ENCODE measurements around the gene WDR18. TPM values are rescaled to one million over a fixed set of nuclear protein-coding genes. Genes with fewer than 3 reads are reported as not detected.

WDR18 gene, protein sequence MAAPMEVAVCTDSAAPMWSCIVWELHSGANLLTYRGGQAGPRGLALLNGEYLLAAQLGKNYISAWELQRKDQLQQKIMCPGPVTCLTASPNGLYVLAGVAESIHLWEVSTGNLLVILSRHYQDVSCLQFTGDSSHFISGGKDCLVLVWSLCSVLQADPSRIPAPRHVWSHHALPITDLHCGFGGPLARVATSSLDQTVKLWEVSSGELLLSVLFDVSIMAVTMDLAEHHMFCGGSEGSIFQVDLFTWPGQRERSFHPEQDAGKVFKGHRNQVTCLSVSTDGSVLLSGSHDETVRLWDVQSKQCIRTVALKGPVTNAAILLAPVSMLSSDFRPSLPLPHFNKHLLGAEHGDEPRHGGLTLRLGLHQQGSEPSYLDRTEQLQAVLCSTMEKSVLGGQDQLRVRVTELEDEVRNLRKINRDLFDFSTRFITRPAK
- 44.1 TPM for total RNA-seq

DNA sequence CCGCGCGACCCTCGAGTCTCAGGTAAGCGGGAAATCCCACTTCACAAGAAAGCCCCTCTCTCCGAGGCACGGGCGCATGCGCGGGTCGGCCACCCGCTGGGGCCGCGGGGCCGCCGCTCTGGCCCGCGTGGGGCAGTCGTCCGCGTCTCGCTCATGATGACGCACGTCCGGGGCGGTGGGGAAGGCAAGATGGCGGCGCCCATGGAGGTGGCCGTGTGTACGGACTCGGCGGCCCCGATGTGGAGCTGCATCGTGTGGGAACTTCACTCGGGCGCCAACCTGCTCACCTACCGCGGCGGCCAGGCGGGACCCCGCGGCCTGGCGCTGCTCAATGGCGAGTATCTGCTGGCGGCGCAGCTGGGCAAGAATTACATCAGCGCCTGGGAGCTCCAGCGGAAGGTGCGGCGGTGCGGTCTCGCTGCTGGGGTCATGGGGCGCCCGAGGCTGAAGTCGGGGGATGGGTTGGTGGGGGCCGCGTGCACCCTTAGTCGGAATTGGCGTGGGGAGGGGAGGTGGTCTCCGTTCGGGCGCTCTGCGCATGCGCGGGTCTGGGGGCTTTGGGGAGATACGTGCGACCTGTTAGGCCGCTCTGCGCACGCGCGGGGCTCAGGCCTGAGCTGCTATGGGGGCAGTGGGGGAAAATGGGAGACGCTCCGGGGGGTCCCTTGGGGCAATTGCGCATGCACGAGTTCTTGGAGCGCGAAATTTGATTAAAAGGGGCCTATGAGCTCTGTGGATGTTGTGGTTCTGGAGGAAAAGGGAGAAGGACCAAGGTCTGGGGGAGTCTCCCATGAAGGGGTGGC lies at the start of gene WDR18:
TSS of gene WDR18 (plus strand) at position 181 of the 803 bp plus-strand sequence. CDS start at position 190, 9 bp downstream.
- DNase-seq: peak; percentile 88

DNA sequence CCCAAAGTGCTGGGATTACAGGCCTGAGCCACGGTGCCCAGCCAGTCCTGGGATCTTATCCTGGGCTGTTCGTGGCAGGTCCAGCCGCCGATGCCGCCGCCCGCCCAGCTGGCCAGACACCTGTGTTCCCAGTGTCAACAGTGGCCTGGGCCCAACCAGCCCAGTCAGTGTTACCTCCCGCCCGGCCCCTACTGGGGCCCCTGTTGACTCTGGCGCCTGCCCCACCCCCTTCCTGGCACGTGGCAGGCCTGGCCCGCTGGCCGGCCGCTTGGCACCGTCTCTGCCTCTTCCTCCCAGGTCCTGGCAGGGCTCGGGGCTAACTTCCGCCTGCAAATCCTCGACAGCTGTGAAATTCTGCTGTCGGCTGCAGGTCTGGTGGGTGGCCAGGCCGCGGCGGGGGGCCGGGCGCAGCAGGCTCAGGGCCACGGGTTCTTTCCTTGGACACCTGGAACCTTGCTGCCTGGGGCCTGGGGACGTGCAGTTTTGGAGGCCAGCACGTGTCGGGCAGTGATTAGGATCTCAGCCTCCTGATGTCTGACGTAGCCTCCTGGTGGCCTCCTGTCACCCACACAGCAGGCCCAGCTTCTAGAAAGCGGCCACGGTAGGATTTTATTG lies 49.2 kb upstream of the WDR18 start:
- no peak for DNase-seq

GRCh38 chr19:936175-936546 lies 48.0 kb upstream of the WDR18 start:
- DNase-seq: no peak

DNA sequence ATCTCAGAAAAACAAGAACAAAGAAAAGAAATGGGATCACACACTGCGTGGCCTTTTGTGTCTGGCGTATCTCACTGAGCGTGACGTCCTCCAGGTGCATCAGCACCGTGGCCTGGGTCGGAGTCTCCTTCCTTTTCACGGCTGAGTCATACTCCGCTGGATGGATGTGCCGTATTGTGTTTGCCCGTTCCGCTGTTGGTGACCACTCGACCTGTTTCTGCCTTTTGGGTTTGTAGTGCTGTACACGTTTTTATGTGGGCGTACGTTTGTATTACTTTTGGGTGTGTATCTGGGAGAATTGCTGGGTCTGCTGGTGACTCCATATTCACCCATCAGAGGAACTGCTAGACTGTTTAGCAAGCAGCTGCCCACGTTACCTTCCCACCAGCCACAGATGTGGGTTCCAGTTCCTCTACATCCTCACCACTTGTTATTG lies 46.9 kb upstream of the WDR18 start:
- DNase-seq: no peak

DNA sequence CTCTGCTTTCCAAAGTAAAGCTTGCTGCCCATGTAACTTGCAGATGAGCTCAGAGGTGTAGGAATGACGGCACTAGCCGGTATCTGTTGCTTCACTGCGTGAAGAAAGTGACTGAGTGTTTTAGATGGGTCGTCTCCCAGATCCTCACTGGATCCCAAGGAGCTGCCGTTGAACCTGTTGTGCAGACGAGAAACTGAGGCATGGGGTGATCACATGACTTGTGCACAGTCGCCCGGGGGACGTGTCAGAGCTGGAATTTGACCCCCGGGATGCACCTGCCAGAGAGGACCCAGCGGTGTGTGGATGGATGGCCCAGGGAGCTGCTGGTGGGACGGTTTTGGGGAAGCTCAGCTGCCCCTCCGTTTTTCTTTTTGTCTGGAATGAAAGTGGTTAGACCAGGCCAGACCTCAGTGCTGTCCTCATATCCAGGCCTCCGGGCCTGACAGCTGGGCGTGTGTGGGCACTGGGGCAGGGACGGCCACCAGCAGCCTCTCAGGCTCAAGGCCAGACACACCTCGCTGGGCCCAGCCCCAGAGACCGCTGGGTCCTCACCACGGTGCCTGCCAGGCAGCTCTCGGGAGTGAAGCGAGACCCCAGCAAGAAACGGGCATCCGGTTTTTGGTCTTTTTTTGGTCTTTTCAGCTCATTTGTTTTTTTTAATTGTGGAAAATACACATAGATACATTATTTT lies 45.8 kb upstream of the WDR18 start:
- no peak for DNase-seq

GRCh38 chr19:939439-939838 lies 44.7 kb upstream of the WDR18 start:
- DNase-seq: no peak

DNA sequence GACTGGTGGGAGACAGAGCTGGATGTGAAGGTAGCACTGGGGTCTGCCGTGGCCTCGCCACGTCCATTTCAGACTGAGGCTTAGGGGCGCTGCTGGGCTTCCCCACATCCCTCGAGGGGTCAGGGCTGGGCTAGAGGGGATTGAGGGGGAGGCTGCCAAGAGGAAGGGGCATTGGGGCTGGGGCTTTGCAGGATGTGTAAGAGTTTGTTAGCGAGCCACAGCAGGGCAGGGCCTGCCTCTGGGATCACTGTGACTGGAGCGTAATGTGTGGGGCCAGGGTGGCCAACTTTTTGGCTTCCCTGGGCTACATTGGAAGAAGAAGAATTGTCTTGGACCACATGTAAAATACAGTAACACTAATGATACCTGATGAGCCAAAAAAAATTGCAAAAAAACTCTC lies 44.2 kb upstream of the WDR18 start:
- no peak for DNase-seq

- peak; percentile 58 for DNase-seq
Observed at GRCh38 chr19:940591-941291, 43.4 kb upstream of the WDR18 start.

DNA sequence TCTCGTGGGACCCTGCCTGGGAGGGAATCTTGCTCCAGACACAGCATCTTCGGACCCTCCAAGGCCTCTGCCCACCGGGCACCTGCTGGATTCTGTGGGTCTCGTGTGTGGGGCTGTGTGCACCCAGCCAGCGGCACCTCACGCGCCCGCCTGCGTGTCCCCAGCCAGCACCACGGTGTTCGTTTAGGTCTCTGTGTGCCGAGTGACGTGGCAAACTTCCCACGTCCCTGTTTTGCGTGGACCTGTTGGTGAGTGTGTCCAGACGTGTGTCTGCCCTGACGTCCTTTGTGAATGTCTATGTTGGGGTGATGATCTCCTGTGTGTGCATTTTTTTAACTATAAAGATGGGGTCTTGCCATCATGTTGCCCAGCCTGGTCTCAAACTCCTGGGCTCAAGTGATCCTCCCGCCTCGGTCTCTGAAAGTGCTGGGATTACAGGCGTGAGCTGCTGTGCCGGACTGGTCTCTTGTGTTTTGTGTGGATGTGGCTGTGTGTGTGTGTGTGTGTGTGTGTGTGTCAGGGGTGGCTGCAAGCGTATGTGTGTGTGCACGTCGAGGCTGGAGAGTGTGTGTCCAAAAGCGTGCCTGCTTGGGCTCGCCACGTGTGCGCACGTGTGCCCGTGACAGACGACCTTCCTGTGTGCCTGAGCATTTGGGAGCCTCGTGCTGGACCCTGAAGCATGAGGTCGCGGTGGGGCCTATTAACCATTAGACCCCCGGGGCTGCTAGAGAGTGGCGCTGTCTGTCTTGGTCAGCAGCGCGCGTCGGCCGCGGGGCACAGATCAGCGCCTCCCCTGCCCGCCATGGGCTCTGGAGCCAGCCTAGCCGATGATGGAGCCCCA lies 42.6 kb upstream of the WDR18 start:
- no peak for DNase-seq

GRCh38 chr19:942133-942645 lies 42.0 kb upstream of the WDR18 start:
- DNase-seq: no peak

DNA sequence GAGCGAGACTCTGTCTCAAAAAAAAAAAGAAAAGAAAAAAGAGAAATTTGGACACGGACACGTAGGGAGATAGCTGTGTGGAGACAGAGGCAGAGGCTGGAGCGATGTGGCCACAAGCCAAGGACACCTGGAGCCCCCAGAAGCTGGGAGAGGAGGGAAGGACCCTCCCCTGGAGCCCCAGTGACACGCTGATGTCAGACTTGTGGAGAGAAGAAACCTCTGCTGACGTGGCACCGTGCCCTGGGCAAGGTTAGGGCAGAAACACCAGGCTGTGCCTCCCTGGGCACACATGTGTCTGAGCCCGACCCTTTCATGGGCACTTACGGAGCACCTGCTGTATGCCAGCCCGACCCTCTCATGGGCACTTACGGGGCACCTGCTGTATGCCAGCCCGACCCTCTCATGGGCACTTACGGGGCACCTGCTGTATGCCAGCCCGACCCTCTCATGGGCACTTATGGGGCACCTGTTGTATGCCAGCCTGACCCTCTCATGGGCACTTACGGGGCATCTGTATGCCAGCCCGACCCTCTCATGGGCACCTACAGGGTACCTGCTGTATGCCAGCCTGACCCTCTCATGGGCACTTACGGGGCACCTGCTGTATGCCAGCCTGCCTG lies 40.5 kb upstream of the WDR18 start:
- DNase-seq: no peak

DNA sequence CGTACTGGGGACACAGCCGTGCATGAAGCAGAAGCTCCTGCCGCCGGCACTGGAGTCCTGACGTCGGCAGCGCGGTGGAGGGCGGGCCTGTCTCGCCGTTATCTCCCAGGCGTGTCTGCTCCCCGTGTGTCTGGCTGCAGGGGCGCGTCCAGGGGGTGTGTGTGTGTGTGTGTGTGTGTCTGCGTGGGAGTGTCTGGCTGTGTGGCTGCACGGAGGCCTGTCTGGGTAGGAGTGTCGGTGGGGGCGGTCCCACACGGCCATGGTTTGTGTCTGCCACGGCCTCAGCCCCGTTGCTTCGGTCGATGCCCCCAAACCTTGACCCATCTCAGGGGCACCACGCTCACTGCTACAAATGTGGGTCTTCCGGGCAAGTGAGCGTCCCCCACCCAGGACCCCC lies 40.0 kb upstream of the WDR18 start:
- DNase-seq: no peak

DNA sequence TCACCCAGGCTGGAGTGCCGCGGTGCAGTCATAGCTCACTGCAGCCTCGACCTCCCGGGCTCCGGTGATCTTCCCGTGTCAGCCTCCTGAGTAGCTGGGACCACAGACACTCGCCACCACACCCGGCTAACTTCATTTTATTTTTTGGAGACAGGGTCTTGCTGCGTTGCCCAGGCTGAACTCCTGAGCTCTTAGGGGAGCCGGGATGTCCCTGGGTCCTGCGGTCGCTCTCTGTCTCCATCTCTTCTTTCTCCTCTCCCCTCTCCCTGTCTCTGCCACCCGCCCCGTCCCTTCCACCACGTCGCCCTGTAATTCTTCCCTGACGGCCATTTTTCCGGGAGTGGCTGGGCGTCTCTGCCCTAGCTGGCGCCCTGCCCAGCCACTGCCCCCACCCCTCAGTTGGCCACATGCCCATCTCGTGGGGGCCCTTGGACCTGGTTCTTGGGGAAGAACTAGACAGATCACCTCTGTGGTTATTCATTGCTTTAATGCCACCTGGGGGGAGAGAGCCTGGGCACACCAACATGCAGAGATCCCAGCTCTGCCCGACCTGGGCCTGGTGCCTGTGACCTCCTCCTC lies 39.4 kb upstream of the WDR18 start:
- no peak for DNase-seq

- no peak for DNase-seq
Observed at GRCh38 chr19:945401-946252, 38.5 kb upstream of the WDR18 start.

- no peak for DNase-seq
Observed at GRCh38 chr19:947090-947706, 36.9 kb upstream of the WDR18 start.

DNA sequence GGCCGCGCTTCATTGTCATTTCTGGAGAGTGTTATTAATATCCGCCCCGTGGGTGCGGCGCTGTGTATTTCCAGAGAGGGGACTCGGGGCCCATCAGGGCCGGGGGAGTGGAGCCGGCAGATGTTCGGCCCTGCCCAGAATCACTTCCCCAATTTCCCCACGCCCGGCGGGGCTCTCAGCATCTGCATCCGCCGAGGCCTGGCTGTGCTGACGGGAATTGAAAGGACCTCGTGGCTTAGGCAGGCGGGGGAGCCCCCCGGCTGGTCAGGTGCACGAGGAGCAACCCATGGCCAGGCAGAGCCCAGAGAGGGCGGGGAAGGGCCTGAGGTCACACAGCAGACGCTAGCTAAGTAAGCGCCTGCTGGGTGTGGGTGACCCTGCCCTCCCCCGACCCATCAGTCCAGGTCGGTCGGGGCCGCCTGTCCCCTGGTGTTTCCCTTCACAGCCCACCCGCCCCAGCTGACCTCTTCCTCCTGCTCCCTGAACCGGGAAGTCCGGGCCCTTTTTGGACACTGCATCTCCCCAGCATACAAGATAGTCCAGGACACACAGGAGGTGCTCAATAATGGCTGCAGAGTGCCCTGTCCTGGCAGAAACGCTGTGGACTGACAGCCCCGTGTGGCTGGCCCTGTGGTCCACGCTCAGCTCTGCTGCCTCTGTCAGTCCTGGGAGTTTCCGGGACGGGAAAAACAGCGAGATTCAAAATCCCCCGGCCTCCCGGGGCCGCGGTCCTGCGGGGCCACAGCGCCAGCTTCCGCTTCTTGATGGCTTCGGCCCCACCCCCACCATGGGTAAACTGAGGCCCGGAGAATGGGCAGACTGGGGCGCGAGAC lies 36.2 kb upstream of the WDR18 start:
- no peak for DNase-seq

DNA sequence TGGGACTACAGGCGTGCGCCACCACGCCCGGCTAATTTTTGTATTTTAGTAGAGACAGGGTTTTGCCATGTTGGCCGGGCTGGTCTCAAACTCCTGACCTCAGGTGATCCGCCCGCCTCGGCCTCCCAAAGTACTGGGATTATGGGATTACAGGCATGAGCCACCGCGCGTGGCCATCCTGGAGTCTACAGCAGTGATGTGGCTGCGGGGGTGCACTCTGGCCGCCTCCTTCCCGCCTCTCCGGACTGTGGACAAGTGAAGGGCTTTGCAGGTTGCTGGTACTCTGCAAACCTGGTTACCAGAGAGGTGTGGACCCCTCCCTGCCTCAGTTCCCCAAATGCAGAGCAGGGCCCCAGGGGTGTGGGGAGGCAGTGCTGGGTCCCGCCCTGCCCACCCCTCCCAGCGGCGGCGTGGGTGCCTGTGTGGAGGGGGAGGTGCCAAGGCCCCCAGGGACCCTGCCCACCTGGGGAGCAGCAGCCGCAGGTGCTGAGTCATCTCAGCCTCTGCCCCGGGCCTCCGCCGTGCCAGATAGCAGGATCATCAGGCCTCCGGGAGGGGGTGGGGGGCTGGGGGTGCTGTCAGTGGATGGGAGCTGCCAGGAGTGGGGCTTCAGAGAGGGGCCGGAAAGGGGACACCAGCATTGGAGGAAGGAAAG lies 35.2 kb upstream of the WDR18 start:
- DNase-seq: no peak
